K562 treated with DMSO at 1 percent for 4 hours (cell line): Measurements from ENCODE around the gene ROCK2. TPM values are rescaled to one million over a fixed set of nuclear protein-coding genes. Genes with fewer than 3 reads are reported as not detected.

Experiments
- total RNA-seq: library from RNA; unstranded; fragments of 300-600 nt; gene quantifications from 2 replicates; pipeline ENCODE4 v1.2.3, GENCODE V29; 2022; ENCODE audit not compliant: insufficient read depth

The ROCK2 gene
- total RNA-seq = 7.4 and 8.4 TPM in 2 replicates

GRCh38 chr2:11344342-11344955 is at the start of gene ROCK2:
TSS of gene ROCK2 (minus strand) at chr2:11344636. CDS start at chr2:11344136, 500 bp downstream.

GRCh38 chr2:11155381-11156035 is 188.9 kb downstream of the ROCK2 start, which contains the start of gene SLC66A3:
TSS of gene SLC66A3 (plus strand) at chr2:11155467. CDS start at chr2:11155547, 80 bp downstream.

Other genes starting within 250 kb of the ROCK2 start
- gene SLC66A3, start 189.2 kb downstream of the ROCK2 start, total RNA-seq = 2.8 and 3.2 TPM in 2 replicates
- gene E2F6, start 121.5 kb upstream of the ROCK2 start, total RNA-seq = 17.0 and 21.3 TPM in 2 replicates
- gene GREB1, start 189.4 kb upstream of the ROCK2 start, total RNA-seq = 0.31 TPM in 1 of 2 replicates, not detected in the other